K562 (cell line): ENCODE data around the gene SSTR5. TPM values are rescaled to one million over a fixed set of nuclear protein-coding genes. Genes with fewer than 3 reads are reported as not detected.

ENCODE experiments used
- ATAC-seq: fragments of 200-7000 bp; cut with Tn5 transposase; 3 replicates; pipeline ENCODE4 v1.9.1; 2020; ENCODE audit warnings: moderate library complexity
- BruUV-seq: library from RNA; stranded (reverse); fragments of 400-500 nt; replicated peaks from 2 replicates; lab custom pipeline; 2021; lab: Mats Ljungman, UMichigan
- CTCF ChIA-PET: fragments of 300-600 bp; formaldehyde crosslinking; extraction: SDS; loops from one replicate; lab custom pipeline; 2021; ENCODE audit warnings: low intra/inter-chr PET ratio; lab: Yijun Ruan, JAX
- POLR2A ChIA-PET: fragments of 300-600, 350-650 bp; sonication (Branson Sonifier 250); formaldehyde crosslinking; extraction: SDS; loops from one replicate; lab custom pipeline; 2021; ENCODE audit warnings: antibody characterized with exemption, inconsistent platforms; lab: Yijun Ruan, JAX
- DNase-seq, 4 experiments: peaks; one replicate each; pipeline versions ENCODE4 v3.0.0 to v3.0.0-alpha.2; 2011 to 2018; ENCODE audit warnings: low spot score in 3 of 4, mixed read lengths in 3 of 4; ENCODE audit errors: extremely low read depth in 1 of 4
- FAIRE-seq: peaks from 2 replicates; lab custom pipeline; 2011; peaks lifted over from hg19 to GRCh38; lab: Jason Lieb, UNC
- H2AFZ ChIP-seq: 2 replicates; pipeline ENCODE4 v1.6.0; 2011; ENCODE audit warnings: low read depth, low read length, control low read depth, inconsistent platforms
- H3K27ac ChIP-seq: fragments of 200-600 bp; 3 replicates; pipeline ENCODE4 v1.8.0; 2011; ENCODE audit warnings: low read depth, mild to moderate bottlenecking, control low read depth, inconsistent platforms, low read length, moderate library complexity, mixed read lengths; ENCODE audit errors: extremely low read depth
- H3K27me3 ChIP-seq, 2 experiments: fragments of 300-600 bp in 1 of 2; 2 replicates in 1 of 2; 3 replicates in 1 of 2; pipeline versions ENCODE4 v1.6.0 to v1.8.0; 2011; ENCODE audit warnings: inconsistent platforms in 2 of 2, low read length in 2 of 2, mild to moderate bottlenecking in 1 of 2, mixed read lengths in 1 of 2, moderate library complexity in 1 of 2; ENCODE audit not compliant: control insufficient read depth in 2 of 2, insufficient read depth in 2 of 2
- H3K36me3 ChIP-seq: fragments of 300-600 bp; 3 replicates; pipeline ENCODE4 v1.8.0; 2011; ENCODE audit warnings: mild to moderate bottlenecking, low read length, inconsistent platforms; ENCODE audit not compliant: control insufficient read depth, insufficient read depth
- H3K4me1 ChIP-seq, 2 experiments: fragments of 200-600 bp in 1 of 2; replicated peaks in 1 of 2; 2 replicates in 1 of 2; 3 replicates in 1 of 2; pipeline versions ENCODE4 v1.5.1 to v1.8.0; 2011; ENCODE audit warnings: inconsistent platforms in 2 of 2, low read length in 2 of 2, mild to moderate bottlenecking in 1 of 2, mixed read lengths in 1 of 2, moderate library complexity in 1 of 2; ENCODE audit not compliant: control insufficient read depth in 2 of 2, insufficient read depth in 2 of 2
- H3K4me2 ChIP-seq: 2 replicates; pipeline ENCODE4 v1.6.1; 2011; ENCODE audit warnings: low read length, control low read depth, inconsistent platforms, mixed read lengths; ENCODE audit not compliant: insufficient read depth
- H3K4me3 ChIP-seq: fragments of 200-600 bp; sonication (generic), shearing (Covaris generic); 2 replicates; pipeline ENCODE4 v1.5.1; 2016; ENCODE audit warnings: control low read depth, inconsistent platforms
- H3K79me2 ChIP-seq: fragments of 200-600 bp; 3 replicates; pipeline ENCODE4 v1.8.0; 2011; ENCODE audit warnings: low read length, inconsistent platforms; ENCODE audit not compliant: control insufficient read depth, insufficient read depth
- H3K9ac ChIP-seq, 2 experiments: 2 replicates each; pipeline versions ENCODE4 v1.6.0 to v1.6.1; 2011; ENCODE audit warnings: low read depth in 2 of 2, low read length in 2 of 2, control low read depth in 1 of 2, inconsistent platforms in 1 of 2, mild to moderate bottlenecking in 1 of 2, mixed read lengths in 1 of 2; ENCODE audit not compliant: insufficient read depth in 1 of 2
- H3K9me1 ChIP-seq: one replicate; pipeline ENCODE4 v1.6.0; 2011; ENCODE audit warnings: inconsistent platforms, mild to moderate bottlenecking, low read length, moderate library complexity; ENCODE audit not compliant: control insufficient read depth, insufficient read depth
- H3K9me3 ChIP-seq: replicated peaks from 2 replicates; pipeline ENCODE4 v1.5.1; 2011; ENCODE audit warnings: low read depth, low read length, inconsistent platforms; ENCODE audit not compliant: control insufficient read depth, insufficient read depth
- H4K20me1 ChIP-seq: replicated peaks from 2 replicates; pipeline ENCODE4 v1.6.1; 2011; ENCODE audit warnings: low read length, inconsistent platforms, mixed read lengths; ENCODE audit not compliant: control insufficient read depth, insufficient read depth
- CBX1 ChIP-seq: sonication (generic); IDR thresholded peaks from 2 replicates; pipeline ENCODE4 v1.6.1; 2016; ENCODE audit warnings: antibody characterized with exemption, low read depth, mild to moderate bottlenecking
- CHCHD3 ChIP-seq: fragments of 250-450 bp; sonication (Bioruptor Pico); IDR thresholded peaks from 2 replicates; pipeline ENCODE4 v2.1.2; 2022; ENCODE audit warnings: mild to moderate bottlenecking
- DNMT1 ChIP-seq: fragments of 450-650 bp; IDR thresholded peaks from 2 replicates; pipeline ENCODE4 v1.6.1; 2016; ENCODE audit warnings: antibody characterized with exemption, mild to moderate bottlenecking
- ETV6 ChIP-seq, 3 experiments: fragments of 150-350 bp in 1 of 3; sonication (generic) in 1 of 3; formaldehyde crosslinking in 1 of 3; IDR thresholded peaks; 2 replicates each; pipeline versions ENCODE4 v1.6.1 to v1.8.0; 2014 to 2022; ENCODE audit warnings: borderline replicate concordance in 2 of 3, low read depth in 2 of 3, antibody characterized with exemption in 1 of 3, low read length in 1 of 3, mild to moderate bottlenecking in 1 of 3, missing genetic modification reagents in 1 of 3
- NCOA1 ChIP-seq: fragments of 450-650 bp; IDR thresholded peaks from 2 replicates; pipeline ENCODE4 v1.6.1; 2016; ENCODE audit warnings: low read depth
- NCOA4 ChIP-seq: fragments of 450-650 bp; IDR thresholded peaks from 2 replicates; pipeline ENCODE4 v1.6.1; 2018; ENCODE audit warnings: mild to moderate bottlenecking; ENCODE audit not compliant: partially characterized antibody
- TRIM24 ChIP-seq, 2 experiments: fragments of 450-650 bp; IDR thresholded peaks; 2 replicates each; pipeline ENCODE4 v1.6.1; 2016
- ZBTB40 ChIP-seq, 2 experiments: fragments of 450-650 bp in 1 of 2; sonication (generic) in 1 of 2; formaldehyde crosslinking in 1 of 2; IDR thresholded peaks; 2 replicates each; pipeline versions ENCODE4 v1.7.1 to v1.9.0; 2016 to 2022; ENCODE audit warnings: inconsistent platforms in 1 of 2, mild to moderate bottlenecking in 1 of 2, missing genetic modification reagents in 1 of 2
- ZNF24 ChIP-seq: fragments of 450-650 bp; IDR thresholded peaks from 2 replicates; pipeline ENCODE4 v1.6.1; 2016
- WGBS: fragments of 100-300 bp; shearing (Covaris generic); methylation state at CpG from one replicate; pipeline ENCODE4 v1.1.6; 2016; ENCODE audit warnings: low coverage, mixed read lengths; ENCODE audit not compliant: insufficient coverage; ENCODE audit errors: missing lambda C conversion rate; 5-methylcytosine and 5-hydroxymethylcytosine counted together
- in situ Hi-C: fragments of 300-500 bp; cut with MboI; formaldehyde crosslinking; loops from 4 replicates; pipeline ENCODE4 v1.15.0; 2018; ENCODE audit warnings: inconsistent platforms, mixed read lengths
- intact Hi-C: fragments of 100-400 bp; cut with micrococcal nuclease; formaldehyde crosslinking; loops from 2 replicates; pipeline ENCODE4 v1.14.2; 2022
- polyA plus RNA-seq, 8 experiments: library from polyadenylated mRNA; depleted of rRNA in 4 of 8; stranded (reverse) in 5 of 8; unstranded in 3 of 8; fragments of >200 nt; fragmentation: Nextera tagmentation in 2 of 8; fragmentation: Illumina TruSeq in 1 of 8; extraction: Ambion mirVana in 2 of 8; extraction: Trizol in 1 of 8; gene quantifications; 2 replicates each; pipeline versions ENCODE4 v1.2.1 to v1.2.3, GENCODE V29; 2011 to 2014; ENCODE audit warnings: inconsistent platforms in 1 of 8, missing spikeins in 1 of 8
- total RNA-seq, 7 experiments: library from RNA; depleted of rRNA in 6 of 7; stranded (reverse); fragments of >200 nt in 6 of 7; fragmentation: Illumina TruSeq in 2 of 7; extraction: Trizol in 2 of 7; gene quantifications; 2 replicates each; pipeline versions ENCODE4 v1.2.1 to v1.2.3, GENCODE V29; 2011 to 2021; ENCODE audit warnings: low replicate concordance in 1 of 7
- TF ChIP-seq, protein P1 (sequence below): fragments of 250-450 bp; sonication (Bioruptor Pico); IDR thresholded peaks from 2 replicates; pipeline ENCODE4 v1.8.0; 2021; ENCODE audit warnings: borderline replicate concordance, mild to moderate bottlenecking, moderate library complexity; ENCODE audit not compliant: poor library complexity, severe bottlenecking
- TF ChIP-seq, protein P2 (sequence below), 2 experiments: fragments of 450-650 bp; IDR thresholded peaks; 2 replicates each; pipeline ENCODE4 v1.6.1; 2016

Gene SSTR5
- total and polyA plus RNA-seq, 9 of the 15 experiments (the other 6 are each of a cell fraction or from before 2014, with no cell fraction given): not detected

DNA sequence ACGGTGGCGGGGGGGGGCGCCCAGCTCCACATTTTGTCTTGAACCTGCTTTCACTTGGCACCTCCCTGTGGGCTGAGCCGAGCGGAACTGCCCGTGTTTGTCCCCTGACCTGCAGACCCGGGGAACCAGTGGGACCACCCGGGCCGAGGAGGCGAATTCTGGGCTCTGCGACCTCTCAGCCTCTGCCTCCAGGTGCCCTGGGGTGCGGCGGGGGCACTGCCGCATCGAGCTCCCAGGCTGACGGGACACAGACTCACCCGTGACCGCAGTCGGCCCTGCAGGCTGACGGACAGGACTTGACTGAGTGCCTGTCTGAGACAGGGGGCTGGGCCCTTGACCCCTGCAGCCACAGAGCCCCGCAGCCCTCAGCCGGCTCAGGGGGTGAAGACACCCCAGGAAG is 34.6 kb downstream of the SSTR5 start:
- H3K4me2 ChIP-seq: no peak overlapping the region
- ChIA-PET POLR2A (no interaction called here), CTCF (interaction anchor here (0.9 to 4.3 kb wide), 2 partner anchors 87 to 705 kb away, joined by 7 to 38 read pairs; no protein-coding TSS in a partner anchor)
- WGBS: 2% methylated on average over 13 of the region's 22 CpGs
- H3K36me3 ChIP-seq: no peaks in the 10 kb centered on the region
- no peak overlapping the region for H3K9ac ChIP-seq
- no peak overlapping the region for H3K4me3 ChIP-seq
- intact Hi-C loops (loop anchor here (2.0 kb wide), 1 partner anchor 88 kb away; no protein-coding TSS in a partner anchor), in situ Hi-C loops (no loop called here)
- H3K27ac ChIP-seq: no peak overlapping the region
- H3K79me2 ChIP-seq: no peaks in the 10 kb centered on the region
- BruUV-seq: no TSS peak
- H2AFZ ChIP-seq: no peak overlapping the region
- FAIRE-seq (no peak), ATAC-seq (no peak), DNase-seq (no peak)
- no peaks in the 10 kb centered on the region for H3K9me3 ChIP-seq
- peaks cover 3% of the 10 kb centered on the region for H3K9me1 ChIP-seq
- peaks cover 27% of the 10 kb centered on the region for H4K20me1 ChIP-seq
- H3K4me1 ChIP-seq: peaks cover 0 to 60% of the 10 kb centered on the region in 2 experiments; a peak in 2 of 5 replicates
- H3K27me3 ChIP-seq: peaks cover 32 to 63% of the 10 kb centered on the region in 2 experiments
- TF ChIP-seq, protein P1, sequence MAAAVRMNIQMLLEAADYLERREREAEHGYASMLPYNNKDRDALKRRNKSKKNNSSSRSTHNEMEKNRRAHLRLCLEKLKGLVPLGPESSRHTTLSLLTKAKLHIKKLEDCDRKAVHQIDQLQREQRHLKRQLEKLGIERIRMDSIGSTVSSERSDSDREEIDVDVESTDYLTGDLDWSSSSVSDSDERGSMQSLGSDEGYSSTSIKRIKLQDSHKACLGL (CRISPR knock-in tag): no peak
- no peak for TF ChIP-seq NCOA4
- no peak for TF ChIP-seq CHCHD3 (CRISPR knock-in tag)
- TF ChIP-seq CBX1: no peak
- TF ChIP-seq, protein P2, sequence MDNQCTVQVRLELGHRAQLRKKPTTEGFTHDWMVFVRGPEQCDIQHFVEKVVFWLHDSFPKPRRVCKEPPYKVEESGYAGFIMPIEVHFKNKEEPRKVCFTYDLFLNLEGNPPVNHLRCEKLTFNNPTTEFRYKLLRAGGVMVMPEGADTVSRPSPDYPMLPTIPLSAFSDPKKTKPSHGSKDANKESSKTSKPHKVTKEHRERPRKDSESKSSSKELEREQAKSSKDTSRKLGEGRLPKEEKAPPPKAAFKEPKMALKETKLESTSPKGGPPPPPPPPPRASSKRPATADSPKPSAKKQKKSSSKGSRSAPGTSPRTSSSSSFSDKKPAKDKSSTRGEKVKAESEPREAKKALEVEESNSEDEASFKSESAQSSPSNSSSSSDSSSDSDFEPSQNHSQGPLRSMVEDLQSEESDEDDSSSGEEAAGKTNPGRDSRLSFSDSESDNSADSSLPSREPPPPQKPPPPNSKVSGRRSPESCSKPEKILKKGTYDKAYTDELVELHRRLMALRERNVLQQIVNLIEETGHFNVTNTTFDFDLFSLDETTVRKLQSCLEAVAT (IDR thresholded peaks at IDR 0.05): no peak
- TF ChIP-seq NCOA1: no peak
- TF ChIP-seq DNMT1: no peak
- no peak for TF ChIP-seq TRIM24 (IDR thresholded peaks at IDR 0.05)
- no peak for TF ChIP-seq ZNF24
- TF ChIP-seq ZBTB40 (IDR thresholded peaks at IDR 0.05): no peak
- TF ChIP-seq ZBTB40 (CRISPR knock-in tag; IDR thresholded peaks at IDR 0.05): no peak
- no peak for TF ChIP-seq ETV6 (IDR thresholded peaks at IDR 0.05; ENCODE audit: borderline replicate concordance in 1 of 2, low read depth in 2 of 2, low read length in 1 of 2)
- TF ChIP-seq ETV6 (CRISPR knock-in tag; IDR thresholded peaks at IDR 0.05; ENCODE audit: borderline replicate concordance): no peak
